Stimulated activated naive CD4-positive, alpha-beta T cell treated with Interleukin-2 at 50 U/mL for 16 hours (primary cell): Measurements from ENCODE around the gene PLXNC1.

Experiments
- DNase-seq: peaks from one replicate; lab custom pipeline; 2025; lab: John Stamatoyannopoulos, UW

The PLXNC1 gene

DNA sequence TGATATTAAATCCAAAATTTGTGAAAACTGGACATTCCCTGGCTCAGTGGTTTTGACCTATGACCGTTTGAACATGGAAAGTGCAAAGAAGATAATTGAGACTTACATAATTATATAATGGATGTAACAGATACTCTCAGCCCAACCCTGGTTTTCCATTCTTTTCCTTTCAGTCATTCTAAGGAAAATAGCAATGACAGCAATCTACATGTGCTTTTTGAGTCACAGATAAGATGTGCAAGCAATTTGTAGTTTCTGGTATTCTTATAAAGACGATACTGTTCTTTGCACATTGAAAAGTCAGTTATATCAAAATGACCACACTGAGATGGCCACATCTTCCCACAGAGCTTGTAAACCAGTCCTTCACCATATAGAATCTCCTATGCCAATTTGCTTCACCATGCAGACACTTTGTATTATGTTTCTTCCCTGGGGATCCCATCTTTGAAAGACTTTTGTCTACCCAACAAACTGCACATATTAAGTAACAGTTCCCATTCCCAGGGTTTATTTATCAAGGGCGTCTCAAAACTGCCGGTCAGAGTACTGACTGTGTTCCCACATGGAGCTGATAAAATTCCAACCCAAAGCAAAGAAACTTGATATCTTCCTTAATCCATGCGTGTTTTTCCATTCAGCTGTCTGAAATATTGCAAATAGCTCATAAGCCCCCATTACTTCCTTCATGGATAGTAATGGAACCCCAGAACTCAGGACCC lies 34.8 kb downstream of the PLXNC1 start:
- no peak for DNase-seq

DNA sequence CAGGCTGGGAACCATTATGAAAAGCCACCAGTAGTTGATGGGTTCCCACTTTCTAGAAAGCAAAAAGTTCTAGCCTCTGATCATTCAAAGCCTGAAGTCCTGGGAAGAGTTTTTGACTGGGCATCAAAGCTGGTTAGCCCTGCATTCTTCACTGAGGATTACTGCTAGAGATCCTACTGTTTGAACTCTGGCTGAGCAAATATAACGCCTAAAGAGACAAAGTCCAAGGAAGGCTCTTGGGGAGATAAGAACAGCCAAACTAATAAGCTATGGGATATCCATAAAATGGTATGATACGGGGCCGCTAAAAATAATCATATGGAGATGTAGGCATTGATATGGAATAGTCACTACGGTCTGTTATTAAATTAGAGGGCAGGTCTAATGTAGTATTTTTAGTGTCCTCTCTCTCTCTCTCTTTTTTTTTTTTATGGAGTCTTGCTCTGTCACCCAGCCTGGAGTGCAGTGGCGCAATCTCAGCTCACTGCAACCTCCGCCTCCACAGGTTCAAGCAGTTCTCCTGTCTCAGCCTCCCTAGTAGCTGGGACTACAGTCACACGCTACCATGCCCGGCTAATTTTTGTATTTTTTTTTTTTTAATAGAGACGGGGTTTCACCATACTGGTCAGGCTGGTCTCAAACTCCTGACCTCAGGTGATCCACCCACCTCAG lies 35.5 kb downstream of the PLXNC1 start:
- DNase-seq: no peak

DNA sequence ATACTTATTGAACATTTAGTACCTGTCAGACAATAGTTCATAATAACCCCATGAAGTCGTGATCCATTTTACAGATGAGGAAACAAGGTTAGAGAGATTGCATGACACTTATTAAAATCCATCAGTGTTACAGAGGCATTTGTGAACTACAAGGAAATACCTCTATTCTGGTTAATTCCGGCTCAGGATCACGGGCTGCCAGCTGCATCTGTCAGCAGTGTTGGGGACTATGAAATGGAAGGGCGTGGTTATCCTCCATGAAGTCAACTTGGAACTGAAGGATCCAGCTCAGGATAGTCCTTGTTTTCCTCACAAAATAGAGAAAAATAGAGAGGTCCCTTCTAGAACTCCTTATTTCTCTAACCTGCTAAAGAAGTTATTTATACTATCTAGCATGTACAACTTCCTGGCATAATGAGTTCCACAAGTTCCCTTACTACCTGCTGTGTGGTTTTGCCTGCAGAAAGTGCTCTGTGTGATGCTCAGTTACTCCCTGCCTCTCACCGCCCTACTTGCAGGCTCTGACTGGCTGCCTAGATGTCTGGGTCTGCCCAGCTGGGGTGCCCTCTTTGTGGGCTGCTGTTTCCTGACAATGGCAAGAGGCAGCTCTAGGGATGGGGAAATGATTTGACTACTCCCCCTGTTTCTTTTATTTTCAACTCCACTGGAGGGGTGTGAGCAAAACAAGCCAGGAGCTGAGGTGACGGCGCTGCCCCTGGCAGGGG lies 36.8 kb downstream of the PLXNC1 start:
- no peak for DNase-seq

DNA sequence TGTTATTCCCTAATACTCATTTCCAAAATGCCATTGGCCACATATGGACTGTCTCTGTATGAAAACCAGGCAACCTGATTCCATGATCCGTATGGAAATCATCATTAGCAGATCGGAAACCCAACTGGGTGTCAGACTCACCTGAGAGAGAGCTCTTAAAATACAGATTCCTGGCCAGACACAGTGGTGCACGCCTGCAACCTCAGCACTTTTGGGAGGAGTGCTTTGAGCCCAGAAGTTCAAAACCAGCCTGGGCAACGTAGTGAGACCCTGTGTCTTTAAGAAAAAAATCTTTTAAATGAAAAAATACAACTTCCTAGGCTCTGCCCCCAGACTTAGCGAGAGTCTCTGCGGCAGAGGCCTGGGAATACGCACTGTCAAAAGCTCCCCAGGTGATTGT lies 37.4 kb downstream of the PLXNC1 start:
- DNase-seq: no peak

DNA sequence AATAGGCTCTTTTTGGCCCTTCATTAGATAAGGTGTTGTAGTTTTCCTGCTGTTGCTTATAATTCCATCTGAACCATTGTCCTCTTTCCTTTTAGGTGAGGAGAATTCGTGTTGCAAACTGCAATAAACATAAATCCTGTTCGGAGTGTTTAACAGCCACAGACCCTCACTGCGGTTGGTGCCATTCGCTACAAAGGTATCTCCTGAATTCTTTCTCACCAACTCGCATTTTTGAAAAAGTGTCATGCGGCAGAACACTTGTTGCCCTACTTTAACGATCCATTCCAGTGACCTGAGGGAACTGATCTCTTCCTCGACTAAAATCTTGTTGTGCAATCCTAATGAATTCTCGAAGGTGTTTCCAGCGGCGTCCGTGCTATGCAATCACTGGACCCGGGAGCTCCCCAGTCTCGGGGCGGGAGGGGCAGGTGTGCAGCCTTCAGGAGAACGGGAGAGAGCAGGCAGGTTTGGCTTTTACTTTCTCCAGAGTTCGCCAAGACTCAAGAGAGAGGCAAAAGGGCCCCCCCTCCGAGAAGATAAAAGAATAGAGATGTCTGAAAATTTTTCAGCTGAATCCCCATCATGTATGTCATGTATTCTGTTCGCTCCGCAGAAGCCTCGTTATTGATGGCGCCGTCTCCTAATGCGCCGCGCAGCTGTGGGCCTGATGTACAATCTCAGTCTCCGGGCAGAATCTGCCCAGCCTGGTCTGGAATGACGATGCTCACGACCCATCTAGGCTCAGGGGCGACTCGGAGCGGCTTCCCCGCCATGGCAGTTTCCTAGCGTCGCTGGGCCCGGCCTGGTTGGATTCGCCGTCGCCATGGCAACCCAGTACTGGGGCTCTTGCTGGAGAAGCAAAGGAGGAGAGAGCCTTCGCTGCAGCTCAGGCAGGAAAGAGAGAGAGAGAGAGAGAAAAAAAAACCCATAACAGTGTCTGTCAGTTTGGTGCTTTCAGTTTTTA lies 38.2 kb downstream of the PLXNC1 start:
- no peak for DNase-seq

DNA sequence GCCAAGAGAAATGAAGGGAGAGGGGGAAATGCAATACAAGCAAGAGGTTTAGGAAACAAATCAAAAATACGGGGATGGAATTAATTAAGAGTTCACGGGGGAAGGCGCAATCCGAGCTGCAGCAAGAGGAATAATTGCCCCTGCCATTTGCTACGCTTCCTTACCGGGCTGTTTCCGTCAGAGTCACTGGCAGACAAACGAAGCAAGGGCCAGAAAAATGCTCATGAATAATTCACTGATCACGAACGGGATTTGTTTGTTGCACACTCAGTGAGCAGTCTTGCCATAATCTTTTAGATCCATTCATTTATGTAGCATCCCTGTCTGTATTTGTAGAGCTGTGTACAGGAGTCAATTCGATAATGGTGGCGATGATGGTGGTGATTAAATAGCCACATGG lies 39.0 kb downstream of the PLXNC1 start:
- DNase-seq: no peak

DNA sequence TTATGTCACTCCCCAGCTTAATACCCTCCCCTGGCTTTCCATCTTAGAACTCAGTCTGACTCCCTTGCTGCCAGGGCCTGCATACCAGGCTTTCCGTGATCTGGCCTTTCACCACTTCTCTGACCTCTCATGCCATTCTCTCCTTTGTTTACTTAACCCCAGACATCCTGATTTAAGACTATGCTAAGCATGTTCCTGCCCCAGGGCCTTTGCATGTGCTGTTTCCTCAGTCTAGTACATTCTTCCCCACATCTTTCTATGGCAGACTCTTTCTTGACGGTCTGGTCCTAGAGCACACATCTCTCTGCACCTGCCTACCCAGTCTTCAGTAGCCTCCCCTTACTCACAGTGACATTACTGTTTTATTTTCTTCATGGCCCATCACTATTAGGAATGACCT lies 42.2 kb downstream of the PLXNC1 start:
- DNase-seq: no peak

DNA sequence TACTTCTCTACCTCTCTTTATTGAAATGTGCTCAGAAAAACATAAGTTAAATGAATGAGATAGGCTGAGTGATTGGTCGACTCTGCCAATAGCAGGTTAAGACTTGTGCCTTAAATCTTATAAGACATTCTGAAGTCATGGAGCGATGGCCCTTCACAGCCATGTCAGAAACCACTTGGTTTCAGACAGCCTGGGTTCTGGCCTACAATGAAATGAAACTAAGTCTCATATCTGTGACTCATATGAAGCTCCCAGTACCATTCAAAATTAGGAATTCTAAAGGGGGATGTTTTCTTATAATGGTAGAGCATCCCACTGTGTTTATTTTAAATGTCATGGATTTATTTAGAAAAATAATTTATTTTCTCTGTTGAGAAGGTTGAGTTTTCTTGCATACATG lies 42.6 kb downstream of the PLXNC1 start:
- DNase-seq: no peak

DNA sequence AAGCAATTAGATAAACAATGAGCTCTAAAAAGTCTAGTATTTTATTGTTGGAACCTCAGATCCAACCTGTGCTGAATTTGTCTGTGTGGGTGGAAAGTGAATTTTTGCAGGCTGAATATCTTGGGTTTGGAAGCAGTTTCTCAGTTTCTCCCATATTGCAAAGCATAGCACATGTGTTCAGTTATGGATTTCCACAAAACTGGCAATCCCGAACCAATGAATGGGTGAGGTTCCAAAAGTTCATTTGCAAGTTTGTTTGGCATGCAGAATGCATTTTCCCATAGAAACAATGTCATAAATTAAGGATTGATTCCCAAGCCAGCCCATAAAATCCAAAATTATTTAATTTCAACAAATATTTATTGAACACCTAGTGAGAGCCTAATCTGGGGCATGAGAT lies 43.4 kb downstream of the PLXNC1 start:
- DNase-seq: no peak

DNA sequence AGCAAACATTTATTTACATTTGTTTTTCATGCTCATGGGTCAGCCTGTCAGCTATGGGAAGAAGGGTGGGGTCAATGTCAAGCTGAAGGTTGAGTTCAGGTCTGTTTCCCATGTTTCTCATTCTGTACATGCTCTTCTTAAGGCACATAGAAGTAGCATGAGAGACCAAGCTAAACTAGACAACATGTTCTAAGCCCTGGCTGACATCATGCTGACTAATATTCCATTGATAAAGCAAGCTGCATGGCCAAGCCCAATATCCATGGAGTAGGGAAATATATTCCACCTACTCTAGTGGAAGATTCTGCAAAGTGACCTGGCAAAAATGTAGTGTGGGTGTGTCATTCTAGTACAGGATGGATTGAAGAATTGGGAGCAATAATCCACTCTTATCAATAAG lies 44.1 kb downstream of the PLXNC1 start:
- no peak for DNase-seq

DNA sequence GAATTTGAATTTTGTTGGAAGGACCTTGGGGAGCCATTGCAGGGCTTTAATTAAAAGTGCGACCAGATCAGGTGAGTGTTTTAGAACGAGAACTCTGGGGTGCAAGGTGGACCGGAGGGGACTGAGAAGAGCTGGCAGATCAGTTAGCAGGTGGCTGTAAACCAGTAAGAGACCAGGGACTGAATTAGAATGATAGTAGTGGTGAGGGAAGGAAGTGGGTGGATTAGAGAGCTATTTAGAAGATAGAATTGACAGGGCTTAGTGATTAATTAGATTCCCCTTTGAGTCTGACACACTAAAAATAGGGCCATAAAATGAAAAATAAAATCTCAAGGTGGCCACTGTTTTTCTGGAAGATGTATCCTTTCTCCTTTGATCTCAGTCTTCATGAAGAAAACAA lies 44.8 kb downstream of the PLXNC1 start:
- DNase-seq: no peak

DNA sequence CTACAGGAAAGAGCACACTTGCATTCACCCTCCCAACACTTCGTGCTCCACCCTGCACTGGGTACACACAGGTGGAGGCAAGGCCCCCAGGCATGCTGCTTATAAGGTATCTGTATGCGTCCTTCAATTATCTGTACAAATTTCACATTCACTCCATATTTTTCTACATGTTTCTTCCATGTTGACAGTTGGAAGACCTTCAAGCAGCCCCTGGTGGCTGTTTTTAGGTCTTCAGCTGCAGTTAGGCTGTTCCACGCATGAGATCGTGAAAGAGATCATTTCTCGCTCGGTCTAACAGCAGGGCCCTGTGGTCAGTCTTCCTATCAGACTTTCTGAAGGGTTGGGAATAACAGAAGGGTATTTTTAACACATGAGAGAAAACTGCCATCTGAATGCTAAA lies 47.1 kb downstream of the PLXNC1 start:
- DNase-seq: no peak

DNA sequence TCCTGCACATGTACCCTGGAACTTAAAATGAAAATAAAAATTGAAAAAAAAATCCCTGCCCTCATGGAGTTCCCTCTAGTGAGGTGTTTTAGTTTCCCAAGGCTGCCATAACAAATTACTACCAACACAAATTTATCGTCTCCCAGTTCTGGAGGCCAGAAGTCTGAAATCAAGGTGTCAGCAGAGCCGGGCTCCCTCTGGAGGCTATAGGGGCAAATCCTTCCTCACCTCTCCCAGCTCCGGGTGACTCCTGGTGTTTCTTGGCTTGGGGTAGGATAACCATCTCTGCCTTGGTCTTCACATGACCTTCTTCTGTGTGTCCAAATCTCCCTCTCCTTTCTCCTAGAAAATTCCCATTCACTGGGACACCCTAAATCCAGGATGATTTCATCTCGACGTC lies 50.1 kb downstream of the PLXNC1 start:
- DNase-seq: no peak

DNA sequence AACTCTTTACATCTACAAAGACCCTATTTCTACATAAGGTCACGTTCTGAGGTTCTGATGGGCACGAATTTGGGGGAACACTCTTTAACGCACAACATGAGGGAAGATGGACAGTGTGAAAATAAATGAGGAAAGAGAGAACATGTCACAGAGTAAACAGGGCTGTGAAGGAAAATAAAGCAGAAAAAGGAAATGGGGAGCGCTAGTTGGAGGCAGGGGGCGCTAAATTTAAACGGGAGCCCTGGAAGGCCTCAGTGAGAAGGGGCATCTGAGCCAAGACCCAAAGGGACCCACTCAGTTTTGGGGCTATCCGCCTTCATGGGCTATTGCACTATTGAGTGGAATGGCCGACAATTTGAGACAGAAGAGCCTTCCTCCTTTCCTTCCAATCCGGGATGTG lies 50.5 kb downstream of the PLXNC1 start:
- DNase-seq: no peak

DNA sequence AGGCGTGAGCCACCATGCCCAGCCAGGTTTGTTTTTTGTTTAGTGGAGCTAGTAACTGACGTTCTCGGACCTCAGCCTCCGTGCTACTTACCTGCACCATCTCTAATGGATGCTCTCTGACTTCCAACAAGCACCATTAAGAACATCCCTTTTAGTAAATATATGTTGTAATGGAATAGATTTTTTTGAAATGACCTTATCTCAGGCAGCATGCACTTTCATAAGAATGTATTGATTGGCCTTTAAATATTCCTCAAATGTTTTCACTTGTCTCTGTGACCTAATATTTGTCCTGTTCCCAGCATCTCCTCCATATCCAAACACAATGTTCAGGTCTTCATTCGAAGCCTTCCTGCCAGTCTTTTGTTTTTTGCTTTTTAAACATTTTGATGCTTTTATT lies 51.7 kb downstream of the PLXNC1 start:
- no peak for DNase-seq

DNA sequence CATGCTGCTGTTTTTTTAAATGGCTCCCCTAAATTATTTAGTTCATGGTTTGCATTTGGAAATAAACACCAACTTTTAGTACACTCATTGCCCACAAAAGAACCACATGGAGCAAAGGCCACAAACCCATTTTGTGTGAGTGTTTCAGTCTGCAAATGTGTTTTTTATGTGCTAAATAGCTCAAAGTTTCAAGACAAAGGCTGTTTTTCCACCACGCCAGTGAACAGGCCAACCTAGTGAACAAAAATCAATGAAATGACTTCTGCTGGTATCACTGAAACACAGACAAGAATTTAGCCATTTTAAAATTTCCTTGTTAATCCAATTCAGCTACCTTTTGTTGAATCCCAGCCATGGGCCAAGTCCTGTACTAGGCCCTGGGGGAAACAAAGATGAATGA lies 52.3 kb downstream of the PLXNC1 start:
- no peak for DNase-seq

DNA sequence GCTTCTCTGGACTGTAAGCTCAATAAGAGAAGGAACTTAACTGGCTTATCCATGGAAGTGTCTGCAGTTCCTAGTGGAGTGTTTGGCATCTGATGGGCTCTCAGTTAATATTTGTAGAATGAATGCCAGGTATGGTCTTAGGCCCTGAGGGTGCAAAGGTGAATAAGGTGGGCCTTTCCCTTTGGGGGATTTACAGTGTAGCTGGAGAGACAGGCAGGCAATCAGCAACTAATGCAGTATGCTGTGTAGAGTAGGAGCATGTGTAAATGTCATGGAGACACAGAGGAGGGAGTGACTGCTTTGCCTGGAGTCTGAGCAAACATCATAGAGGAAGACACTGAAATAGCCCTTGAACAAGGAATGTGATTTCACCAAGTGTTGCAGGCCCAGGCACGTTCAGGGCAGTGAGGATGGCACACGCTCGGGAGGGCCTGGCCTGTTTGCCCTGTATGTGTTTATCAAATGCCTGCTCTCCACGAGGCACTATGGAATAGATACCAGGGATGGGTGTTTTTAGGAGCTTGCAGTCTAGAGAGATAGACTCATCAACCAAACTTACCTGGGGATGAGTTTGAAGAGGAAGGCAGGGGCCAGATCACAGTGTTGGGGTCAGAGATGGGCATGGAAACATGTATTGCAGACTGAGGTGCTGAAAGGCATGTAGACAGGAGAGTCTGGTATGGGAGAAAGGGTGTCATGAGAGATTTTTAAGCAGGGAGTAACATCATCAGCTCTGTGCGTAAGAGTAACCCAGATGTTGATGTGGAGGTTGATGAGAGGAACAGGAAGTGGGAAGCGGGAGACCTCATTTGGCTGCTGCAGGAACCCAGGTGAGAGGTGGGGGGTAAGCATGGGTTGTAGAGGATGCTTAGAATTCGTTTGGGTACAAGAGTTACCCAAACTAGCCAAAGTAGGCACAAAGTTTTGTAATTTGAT lies 54.1 kb downstream of the PLXNC1 start:
- no peak for DNase-seq

DNA sequence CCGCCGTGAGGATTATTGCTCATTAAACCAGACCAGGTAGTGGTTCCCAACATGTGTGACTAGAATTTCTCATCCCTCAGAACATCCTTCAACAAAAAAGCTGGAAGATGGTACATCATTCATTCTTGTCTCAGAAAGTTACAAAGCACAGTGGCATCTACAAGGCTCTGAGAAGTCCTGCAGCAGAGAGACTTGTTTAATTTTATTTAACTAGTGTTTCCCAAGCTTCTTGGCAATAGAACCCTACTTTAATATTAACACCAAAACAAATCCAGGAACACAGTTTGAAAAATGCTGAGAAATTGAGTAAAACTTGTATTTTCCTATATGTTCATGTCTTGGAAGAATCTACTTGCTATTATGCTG lies 54.8 kb downstream of the PLXNC1 start:
- DNase-seq: no peak

DNA sequence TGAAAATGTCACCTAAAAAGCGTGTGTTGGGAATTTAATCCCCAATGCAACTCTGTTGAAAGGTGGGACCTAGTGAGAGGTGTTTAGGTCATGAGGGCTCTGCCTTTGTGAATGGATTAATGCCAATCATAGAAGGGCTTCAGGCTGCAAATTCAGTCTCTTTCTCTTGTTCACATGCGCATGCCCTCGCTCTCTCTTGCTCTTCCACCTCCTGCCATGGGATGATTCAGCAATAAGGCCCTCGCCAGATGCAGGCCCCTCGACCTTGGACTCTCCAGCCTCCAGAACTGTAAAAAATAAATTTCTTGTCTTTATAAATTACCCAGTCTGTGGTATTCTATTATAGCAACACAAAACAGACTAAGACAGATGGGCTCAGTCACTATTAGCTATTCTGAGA lies 55.4 kb downstream of the PLXNC1 start:
- DNase-seq: no peak

DNA sequence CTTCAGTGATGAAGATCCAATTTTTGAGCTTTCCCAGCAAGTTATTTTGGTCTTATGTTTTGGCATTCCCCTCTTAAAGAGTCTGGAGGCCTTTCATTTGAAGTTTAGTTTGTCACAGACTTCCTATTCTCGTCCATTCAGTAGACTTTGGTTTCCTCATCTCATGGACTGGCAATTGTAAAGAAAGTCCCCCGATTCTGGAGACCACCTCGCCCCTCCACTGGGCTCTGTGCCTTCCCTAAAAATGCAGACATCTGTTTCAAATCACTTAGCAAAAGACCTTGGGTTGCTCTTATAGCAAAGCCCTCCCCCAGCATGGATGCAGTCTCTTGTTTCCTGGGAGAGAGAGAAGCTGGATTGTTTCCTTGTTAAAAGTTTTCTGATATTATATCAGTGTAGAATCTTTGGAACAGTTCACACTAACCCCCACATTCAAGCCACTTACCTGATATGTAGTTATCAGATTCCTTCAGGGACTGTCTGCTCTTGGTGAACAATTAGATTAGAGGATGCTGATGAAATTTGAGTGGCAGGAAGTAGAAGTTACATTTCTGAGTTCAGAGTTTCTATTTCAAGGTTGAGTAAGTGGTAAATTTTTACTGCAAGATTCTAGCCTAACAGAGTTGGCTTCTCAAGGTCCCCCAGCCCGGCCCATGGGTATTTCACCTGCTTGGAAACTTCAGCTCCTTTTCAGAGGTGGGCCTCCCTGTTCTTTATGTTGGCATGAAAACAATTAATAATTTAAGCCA lies 56.3 kb downstream of the PLXNC1 start:
- no peak for DNase-seq
